Measurements from ENCODE around the gene EYS.
"Not testable (repeated sequence)": the region's sequence is repeated elsewhere in the genome, so short reads cannot be mapped to it uniquely, and the experiment has no call there.

EYS gene

GRCh38 chr6:65524232-65524631 is 182.8 kb downstream of the EYS start:
- in situ Hi-C loops (cut with HindIII; ENCODE audit: low sequenced_read_pairs): no loop called here

DNA sequence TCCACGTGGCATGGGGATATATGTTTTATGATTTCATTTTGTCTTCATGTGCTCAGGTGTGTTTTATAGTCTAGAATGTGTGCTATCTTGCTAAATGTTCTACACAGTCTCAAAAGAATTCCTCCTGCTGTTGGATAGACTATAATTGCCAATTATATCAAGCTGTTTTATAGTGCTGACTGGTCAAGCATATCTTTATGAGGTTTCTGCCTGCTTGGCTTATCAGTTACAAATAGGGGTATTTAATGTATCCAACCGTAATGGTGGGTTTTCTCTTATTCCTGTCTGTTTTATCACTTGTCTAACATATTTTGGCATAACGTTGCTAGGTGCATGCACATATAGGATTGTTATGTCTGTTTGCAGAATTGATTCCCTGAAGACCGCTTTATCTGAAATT is 201.3 kb downstream of the EYS start:
- in situ Hi-C loops (cut with HindIII; ENCODE audit: low sequenced_read_pairs): no loop called here
- no peak for TF ChIP-seq CTCF (IDR thresholded peaks at IDR 0.05; ENCODE audit: low read depth, low read length)
- no peak overlapping the region for H3K4me3 ChIP-seq (ENCODE audit: low read depth, low read length)
- DNase-seq (ENCODE audit: low read depth, low spot score): no peak

More at GRCh38 chr6:65524232-65524631, 182.8 kb downstream of the EYS start:
- no peak for TF ChIP-seq CTCF (IDR thresholded peaks at IDR 0.05; ENCODE audit: low read depth, low read length)
- DNase-seq (ENCODE audit: low read depth, low spot score): no peak
- no peak overlapping the region for H3K4me3 ChIP-seq (ENCODE audit: low read depth, low read length)

GRCh38 chr6:65501045-65501444 is 206.0 kb downstream of the EYS start:
- in situ Hi-C loops (cut with HindIII; ENCODE audit: low sequenced_read_pairs): no loop called here
- H3K4me3 ChIP-seq (ENCODE audit: low read depth, low read length): no peak overlapping the region
- TF ChIP-seq CTCF (IDR thresholded peaks at IDR 0.05; ENCODE audit: low read depth, low read length): no peak
- DNase-seq (ENCODE audit: low read depth, low spot score): no peak

DNA sequence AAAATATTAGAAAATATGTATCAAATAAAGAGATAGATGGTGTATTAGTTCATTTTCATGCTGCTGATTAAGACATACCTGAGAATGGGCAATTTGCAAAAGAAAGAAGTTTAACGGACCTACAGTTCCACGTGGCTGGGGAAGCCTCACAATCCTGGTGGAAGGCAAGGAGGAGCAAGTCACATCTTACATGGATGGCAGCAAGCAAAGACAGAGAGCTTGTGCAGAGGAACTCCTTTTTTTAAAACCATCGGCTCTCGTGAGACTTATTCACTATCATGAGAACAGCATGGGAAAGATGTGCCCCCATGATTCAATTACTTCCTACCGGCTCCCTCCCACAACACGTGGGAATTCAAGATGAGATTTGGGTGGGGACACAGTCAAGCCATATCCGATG is 223.4 kb downstream of the EYS start:
- in situ Hi-C loops (cut with HindIII; ENCODE audit: low sequenced_read_pairs): not testable (repeated sequence)

DNA sequence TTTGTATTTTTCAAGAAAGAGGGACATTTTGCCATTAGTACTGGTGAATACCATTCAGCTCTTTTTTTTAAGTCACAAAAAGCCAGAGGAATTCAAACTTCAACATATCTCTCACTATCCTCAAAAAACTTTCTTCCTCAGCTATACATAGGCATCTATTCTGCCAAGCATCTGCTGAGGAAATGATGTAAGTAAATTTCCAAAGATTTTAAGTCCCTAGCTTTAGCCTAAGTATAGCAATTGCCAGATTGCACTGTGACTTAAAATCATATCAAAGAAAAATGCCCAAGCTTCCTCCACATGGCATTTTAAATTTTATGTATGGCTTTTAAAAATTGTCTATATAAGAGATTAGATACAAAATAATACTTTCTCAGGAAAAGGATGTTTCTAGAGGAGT is 237.4 kb downstream of the EYS start:
- H3K4me3 ChIP-seq (ENCODE audit: low read depth, low read length): no peak overlapping the region
- DNase-seq (ENCODE audit: low read depth, low spot score): no peak
- in situ Hi-C loops (cut with HindIII; ENCODE audit: low sequenced_read_pairs): no loop called here
- TF ChIP-seq CTCF (IDR thresholded peaks at IDR 0.05; ENCODE audit: low read depth, low read length): no peak

More for the DNA sequence above, 223.4 kb downstream of the EYS start:
- H3K4me3 ChIP-seq (ENCODE audit: low read depth, low read length); DNase-seq (ENCODE audit: low read depth, low spot score): not testable (repeated sequence)

- in situ Hi-C loops (cut with HindIII; ENCODE audit: low sequenced_read_pairs): no loop called here
- no peak for DNase-seq (ENCODE audit: low read depth, low spot score)
- TF ChIP-seq CTCF (IDR thresholded peaks at IDR 0.05; ENCODE audit: low read depth, low read length): no peak
- no peak overlapping the region for H3K4me3 ChIP-seq (ENCODE audit: low read depth, low read length)
Measured at GRCh38 chr6:65468307-65468706, 238.7 kb downstream of the EYS start.

GRCh38 chr6:65461121-65461520 is 245.9 kb downstream of the EYS start:
- in situ Hi-C loops (cut with HindIII; ENCODE audit: low sequenced_read_pairs): no loop called here
- H3K4me3 ChIP-seq (ENCODE audit: low read depth, low read length): no peak overlapping the region
- DNase-seq (ENCODE audit: low read depth, low spot score): no peak
- no peak for TF ChIP-seq CTCF (IDR thresholded peaks at IDR 0.05; ENCODE audit: low read depth, low read length)
